ENCODE results near the gene EEFSEC. TPM values are rescaled to one million over a fixed set of nuclear protein-coding genes. Genes with fewer than 3 reads are reported as not detected.

EEFSEC gene
- polyA plus RNA-seq, 1 donor from 2014 or later, result 4.6 TPM

GRCh38 chr3:128145279-128145678 is 8.0 kb upstream of the EEFSEC start:
- Histone ChIP-seq H3K4me2 (ENCODE audit: low read length) (no peak overlapping the region), H4K20me1 (ENCODE audit: insufficient read depth) (no peaks in the 10 kb centered on the region), H3K4me3 (ENCODE audit: low read length) (no peak overlapping the region), H3K36me3 (ENCODE audit: insufficient read depth, low read length) (no peaks in the 10 kb centered on the region), H2AFZ (ENCODE audit: low read depth, low read length) (no peak overlapping the region), H3F3A (ENCODE audit: insufficient read depth, low read length, poor library complexity, severe bottlenecking) (no peaks in the 10 kb centered on the region), H3K9me2 (ENCODE audit: insufficient read depth, low read length) (no peaks in the 10 kb centered on the region), H3K27ac (ENCODE audit: low read length) (no peak overlapping the region), H3K9me3 (ENCODE audit: low read length) (no peaks in the 10 kb centered on the region), H3K79me2 (replicated peaks; ENCODE audit: insufficient read depth, low read length) (no peaks in the 10 kb centered on the region), H3K9ac (ENCODE audit: low read length) (no peak overlapping the region), H3K27me3 (ENCODE audit: insufficient read depth, low read depth, low read length) (no peaks in the 10 kb centered on the region)
- TF ChIP-seq EP300 (conservative IDR thresholded peaks at IDR 0.05; ENCODE audit: poor library complexity, severe bottlenecking) (no peak), TAF1 (IDR thresholded peaks at IDR 0.05; ENCODE audit: low read depth) (no peak), CTCF (IDR thresholded peaks at IDR 0.05; ENCODE audit: poor library complexity, severe bottlenecking) (no peak), REST (IDR thresholded peaks at IDR 0.05; ENCODE audit: borderline replicate concordance) (no peak), MXI1 (conservative IDR thresholded peaks at IDR 0.05; ENCODE audit: poor library complexity, severe bottlenecking) (no peak), POLR2AphosphoS5 (IDR thresholded peaks at IDR 0.05) (no peak), SMC3 (conservative IDR thresholded peaks at IDR 0.05; ENCODE audit: poor library complexity) (no peak), RAD21 (conservative IDR thresholded peaks at IDR 0.05) (no peak), EZH2 (IDR thresholded peaks at IDR 0.05; ENCODE audit: borderline replicate concordance, insufficient read depth, low read length, poor library complexity, severe bottlenecking) (no peak)

GRCh38 chr3:128146201-128146600 is 7.1 kb upstream of the EEFSEC start:
- H3F3A ChIP-seq (ENCODE audit: insufficient read depth, low read length, poor library complexity, severe bottlenecking), result no peaks in the 10 kb centered on the region

More at GRCh38 chr3:128146201-128146600, 7.1 kb upstream of the EEFSEC start:
- no peaks in the 10 kb centered on the region for H4K20me1 ChIP-seq (ENCODE audit: insufficient read depth)
- no peaks in the 10 kb centered on the region for H3K27me3 ChIP-seq (ENCODE audit: insufficient read depth, low read depth, low read length)
- no peak overlapping the region for H2AFZ ChIP-seq (ENCODE audit: low read depth, low read length)
- H3K36me3 ChIP-seq (ENCODE audit: insufficient read depth, low read length), result no peaks in the 10 kb centered on the region
- no peak overlapping the region for H3K4me2 ChIP-seq (ENCODE audit: low read length)
- H3K79me2 ChIP-seq (replicated peaks; ENCODE audit: insufficient read depth, low read length), result no peaks in the 10 kb centered on the region
- H3K9me3 ChIP-seq (ENCODE audit: low read length), result no peaks in the 10 kb centered on the region
- no peak overlapping the region for H3K27ac ChIP-seq (ENCODE audit: low read length)
- no peak overlapping the region for H3K9ac ChIP-seq (ENCODE audit: low read length)
- no peaks in the 10 kb centered on the region for H3K9me2 ChIP-seq (ENCODE audit: insufficient read depth, low read length)
- no peak for TF ChIP-seq EP300 (conservative IDR thresholded peaks at IDR 0.05; ENCODE audit: poor library complexity, severe bottlenecking)
- no peak for TF ChIP-seq MXI1 (conservative IDR thresholded peaks at IDR 0.05; ENCODE audit: poor library complexity, severe bottlenecking)
- no peak for TF ChIP-seq REST (IDR thresholded peaks at IDR 0.05; ENCODE audit: borderline replicate concordance)
- TF ChIP-seq EZH2 (IDR thresholded peaks at IDR 0.05; ENCODE audit: borderline replicate concordance, insufficient read depth, low read length, poor library complexity, severe bottlenecking), result no peak
- no peak for TF ChIP-seq TAF1 (IDR thresholded peaks at IDR 0.05; ENCODE audit: low read depth)
- no peak for TF ChIP-seq CTCF (IDR thresholded peaks at IDR 0.05; ENCODE audit: poor library complexity, severe bottlenecking)
- TF ChIP-seq SMC3 (conservative IDR thresholded peaks at IDR 0.05; ENCODE audit: poor library complexity), result no peak
- no peak overlapping the region for H3K4me3 ChIP-seq (ENCODE audit: low read length)

All from neural cell (in vitro differentiated cells).